Activated CD4-positive, alpha-beta T cell treated with anti-CD3 and anti-CD28 coated beads, Interleukin-2, Interleukin-6, amounts not matched to agents 100 ng/mL and 50 ng/mL, durations not matched to agents 16 hours and 8 hours (primary cell): ENCODE data around the gene GLCCI1.
A peak's percentile ranks its signal among the peaks of the same experiment; 100 is the strongest.

ENCODE experiments used
- DNase-seq: peaks from one replicate; pipeline ENCODE4 v3.0.0-alpha.2; 2020

The GLCCI1 gene

DNA sequence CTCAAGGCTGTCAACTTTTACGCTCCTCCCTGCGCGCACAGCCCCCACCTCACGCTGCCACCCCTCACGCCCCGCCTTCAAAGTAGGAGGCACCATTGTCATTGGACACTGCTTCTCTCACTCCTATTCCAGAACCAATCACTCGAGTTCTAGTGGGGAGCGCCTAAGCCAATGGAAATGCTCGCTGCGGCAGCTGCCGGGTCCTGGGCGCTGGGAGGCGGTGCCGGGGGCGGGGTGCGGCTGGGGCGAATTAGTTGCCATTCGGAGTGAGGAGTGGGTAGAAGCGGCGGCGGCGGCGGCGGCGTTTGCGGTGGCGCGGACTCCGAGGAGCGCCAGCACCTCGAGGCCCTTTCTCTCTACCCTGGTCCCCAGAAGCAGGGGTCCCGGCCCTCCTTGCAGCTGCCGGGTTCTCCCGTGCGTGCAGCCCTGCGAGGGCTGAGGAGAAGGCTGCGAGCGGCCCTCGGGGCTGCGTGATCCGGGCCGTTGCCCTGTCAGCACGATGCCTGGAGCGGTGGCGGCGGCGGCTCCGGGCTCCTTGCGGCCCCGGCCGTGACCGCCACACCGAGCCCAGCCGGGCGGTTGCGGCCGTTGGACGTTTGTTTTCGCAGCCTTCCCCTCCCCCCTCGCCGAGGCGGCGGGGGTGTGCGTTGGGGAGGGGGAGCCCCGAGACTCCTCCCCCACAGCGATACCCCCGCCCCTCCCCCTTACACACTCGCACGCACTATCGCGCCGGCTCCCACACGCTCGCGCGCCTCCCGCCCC is at the start of gene GLCCI1:
Gene GLCCI1 (plus strand): TSS at position 253 of the 762 bp plus-strand sequence. CDS start 555 bp downstream, outside the sequence.
- peak; percentile 98 for DNase-seq

DNA sequence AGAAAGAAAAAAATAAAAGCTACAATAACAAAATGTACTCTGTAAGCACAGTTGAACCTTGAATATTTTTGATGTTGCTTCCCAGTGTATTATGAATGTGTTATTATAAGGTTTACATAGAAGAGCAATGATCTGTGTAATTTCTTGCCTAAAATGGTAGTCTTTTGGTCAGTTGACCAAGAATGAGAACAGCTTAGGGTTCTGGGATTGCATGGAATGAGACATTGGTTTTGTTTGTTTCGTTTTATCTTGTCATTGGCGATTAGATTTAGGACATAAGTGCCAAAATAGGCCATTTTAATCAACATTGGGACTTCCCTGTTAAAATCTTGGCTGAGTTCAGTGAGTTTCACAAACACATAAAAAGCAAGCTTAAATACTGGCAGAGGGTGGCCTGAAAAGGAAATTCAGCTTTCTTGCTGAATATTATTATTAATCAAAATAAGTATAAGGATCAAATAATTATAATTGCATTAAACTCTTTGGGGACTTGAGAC is 49.1 kb upstream of the GLCCI1 start:
- peak; percentile 14 for DNase-seq

DNA sequence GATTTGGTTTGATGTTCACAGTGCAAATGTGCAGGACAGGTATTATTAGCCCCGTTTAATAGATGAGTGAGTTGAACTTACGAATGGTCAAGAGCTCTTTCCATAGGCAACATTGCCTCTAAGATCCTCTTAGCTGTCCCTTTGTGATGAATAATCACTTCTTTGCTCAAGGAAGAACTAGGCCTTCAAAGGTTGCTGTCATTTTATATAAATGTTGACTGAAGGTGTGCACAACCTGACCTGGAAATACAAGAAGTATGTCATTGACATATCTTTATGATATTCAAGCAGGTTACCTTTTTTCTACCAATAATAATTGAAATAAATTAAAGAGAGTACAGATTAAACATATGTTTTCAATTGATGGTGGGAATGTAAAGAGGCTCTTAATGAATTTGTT is 48.5 kb upstream of the GLCCI1 start:
- DNase-seq: no peak

DNA sequence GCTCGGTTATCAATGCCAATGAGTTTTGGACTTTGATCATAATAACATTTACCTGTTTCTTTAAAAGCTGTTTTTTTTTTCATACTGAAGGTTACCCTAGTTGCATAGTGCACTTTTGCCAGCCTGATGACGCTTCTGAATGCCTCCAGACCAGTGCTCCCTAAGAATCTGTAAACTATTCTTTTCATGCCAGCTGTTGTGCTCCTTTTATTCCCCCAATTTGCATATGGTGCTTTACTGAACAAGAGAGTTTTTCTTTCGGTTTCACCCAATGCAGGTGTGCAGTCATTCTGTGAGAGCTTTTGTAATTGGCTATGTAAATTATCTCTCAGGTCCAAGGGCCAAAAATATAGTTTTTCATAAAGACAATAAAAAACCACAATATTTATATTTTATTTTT is 48.1 kb upstream of the GLCCI1 start:
- peak; percentile 56 for DNase-seq

DNA sequence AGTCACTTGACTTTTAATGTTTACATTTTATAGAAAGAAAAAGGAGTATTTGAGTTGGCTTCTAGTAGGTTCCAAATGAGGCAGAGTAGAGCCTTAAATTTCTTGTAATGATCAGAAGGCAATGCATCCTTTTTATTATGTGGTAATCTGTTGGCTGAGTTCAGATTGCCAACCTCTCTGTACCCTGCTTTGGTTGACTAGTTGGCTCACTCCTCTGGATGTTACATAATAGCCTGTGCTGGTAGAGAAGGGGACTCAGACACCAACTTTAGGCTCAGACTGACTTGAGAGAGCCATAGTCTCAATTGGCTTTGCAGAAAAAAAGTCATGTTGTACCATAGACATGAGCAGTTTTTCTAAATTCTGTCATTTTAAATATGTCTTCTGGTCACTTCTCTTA is 46.8 kb upstream of the GLCCI1 start:
- DNase-seq: no peak

DNA sequence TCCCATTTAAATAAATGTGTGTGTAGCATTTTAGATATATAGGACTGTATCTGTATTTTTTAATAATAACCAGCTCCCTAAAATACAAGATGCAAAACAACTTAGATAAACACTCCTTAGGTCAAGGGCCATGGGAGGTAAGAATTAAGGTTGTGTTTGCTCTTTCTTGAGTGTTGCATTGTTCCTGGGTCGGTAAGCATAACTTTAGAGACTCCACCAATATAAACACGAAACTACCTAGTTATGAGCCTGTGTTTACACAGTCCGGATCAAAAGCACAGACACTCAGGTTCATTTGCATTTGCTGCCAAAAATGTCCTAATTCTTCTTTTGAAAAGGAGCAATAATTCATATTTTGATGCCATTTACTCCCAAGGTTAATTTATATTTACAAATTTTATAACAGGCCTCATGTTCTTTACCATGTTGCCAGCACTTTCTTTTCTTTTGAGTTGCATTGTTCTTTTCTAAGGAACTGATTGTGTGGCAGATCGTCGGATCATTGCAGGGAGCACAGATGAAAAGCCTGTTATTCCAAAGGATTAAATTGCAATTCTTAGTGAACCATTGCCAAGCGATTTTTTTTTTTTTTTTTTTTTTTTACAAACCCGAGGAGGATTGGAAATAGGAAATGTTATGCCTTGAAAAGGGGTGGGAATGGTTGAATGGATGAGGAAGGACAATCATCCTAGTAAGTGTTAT is 45.8 kb upstream of the GLCCI1 start:
- no peak for DNase-seq

DNA sequence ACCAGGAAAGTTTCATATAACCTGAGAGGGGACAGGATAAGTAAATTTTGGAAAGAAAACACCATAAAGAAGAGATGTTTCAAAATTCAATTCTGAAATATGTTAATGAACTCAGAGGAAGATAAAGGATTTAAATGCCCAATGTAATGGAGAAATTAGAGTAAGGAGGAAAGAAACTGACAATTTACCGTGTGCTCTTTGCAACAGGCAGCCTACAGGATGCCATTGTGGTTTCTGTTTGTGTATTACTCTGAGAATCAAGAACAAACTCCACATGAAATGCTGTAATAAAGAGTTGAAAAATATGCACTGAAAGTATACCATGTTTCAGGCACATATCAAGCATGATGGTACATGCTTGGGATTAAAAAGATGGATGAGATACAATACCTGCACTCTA is 44.8 kb upstream of the GLCCI1 start:
- no peak for DNase-seq

DNA sequence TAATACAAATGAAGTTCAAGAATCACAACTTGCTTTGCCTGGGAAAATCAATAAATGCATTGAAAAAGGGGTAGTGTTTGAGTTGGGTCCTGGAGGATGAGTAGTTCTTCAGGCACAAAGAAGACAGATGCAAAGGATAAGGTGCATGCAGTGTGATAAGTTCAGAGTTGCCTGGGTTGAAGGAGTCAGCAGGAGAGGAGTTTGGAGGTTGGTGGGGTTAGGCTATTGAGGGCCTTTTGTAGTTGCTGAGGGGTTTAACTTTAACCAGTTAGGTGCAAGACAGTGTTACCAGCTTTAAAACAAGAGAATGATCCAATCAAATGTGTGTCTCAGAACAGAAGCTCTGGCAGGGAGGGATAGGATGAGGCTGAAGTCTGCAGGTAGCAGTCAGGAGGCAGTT is 44.3 kb upstream of the GLCCI1 start:
- DNase-seq: no peak

DNA sequence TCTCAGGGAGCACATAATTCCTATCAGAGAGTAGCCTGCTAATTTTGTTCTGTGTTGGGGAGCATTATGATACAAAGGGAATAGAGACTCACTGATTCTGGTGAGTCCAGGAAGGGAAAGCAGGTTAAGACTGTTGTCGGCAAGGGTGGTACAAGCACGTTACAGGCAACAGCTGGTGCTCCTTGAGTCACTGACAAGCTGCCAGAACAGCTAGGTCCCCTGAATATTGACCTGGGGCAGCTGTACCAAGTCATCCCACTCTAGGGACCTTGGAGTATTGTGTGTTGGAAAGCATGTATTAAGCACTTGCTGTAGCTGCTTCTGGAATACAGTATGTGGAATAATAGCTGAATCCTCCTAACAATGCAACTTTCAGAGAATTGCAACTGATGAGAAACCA is 37.0 kb upstream of the GLCCI1 start:
- no peak for DNase-seq

DNA sequence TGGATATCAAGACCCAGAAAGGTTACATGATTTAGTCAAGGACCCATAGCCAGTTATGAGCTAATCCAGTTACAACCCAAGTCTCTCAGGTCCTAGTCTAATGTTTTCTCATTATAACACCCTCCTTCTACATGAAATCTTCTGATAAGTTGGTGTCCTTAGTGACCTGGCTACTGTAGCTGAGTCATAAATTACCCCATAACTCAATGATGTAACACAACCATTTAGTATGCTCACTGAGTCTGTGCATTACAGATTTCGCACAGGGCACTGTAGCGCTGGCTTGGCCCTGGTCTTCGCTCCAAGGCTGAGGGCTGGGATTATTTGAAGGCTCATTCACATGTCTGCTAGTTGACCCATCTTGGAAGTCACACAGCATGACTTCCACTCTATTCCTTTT is 36.0 kb upstream of the GLCCI1 start:
- no peak for DNase-seq

DNA sequence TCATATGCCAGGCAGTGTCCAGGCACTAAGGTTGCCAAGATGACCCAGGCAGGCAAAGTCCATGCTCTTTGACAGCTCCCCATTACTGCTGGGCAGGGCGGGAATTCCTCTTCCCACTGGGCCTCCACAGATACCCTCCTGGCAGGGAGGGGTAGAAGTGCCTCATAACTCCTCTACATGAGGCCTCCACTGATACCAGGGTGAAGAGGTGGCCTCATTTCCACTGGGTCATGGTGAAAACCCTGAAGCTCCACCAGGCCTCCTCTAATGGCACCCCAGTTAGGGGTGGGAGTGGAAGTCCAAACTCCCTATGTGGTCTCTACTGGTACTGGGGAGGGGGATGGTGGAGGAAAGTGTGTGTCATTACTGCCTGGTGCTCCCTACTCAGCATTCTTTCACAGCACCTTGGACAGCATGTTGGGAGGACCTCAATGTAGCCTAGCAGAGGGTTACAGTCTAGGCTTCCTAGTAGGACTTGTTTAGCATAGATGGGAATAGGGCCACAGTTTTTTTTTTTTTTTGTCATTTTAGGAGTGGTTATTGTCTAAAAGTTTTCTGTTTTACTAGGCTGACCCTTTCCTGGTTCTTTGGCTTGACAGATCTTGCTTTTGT is 34.6 kb upstream of the GLCCI1 start:
- no peak for DNase-seq

DNA sequence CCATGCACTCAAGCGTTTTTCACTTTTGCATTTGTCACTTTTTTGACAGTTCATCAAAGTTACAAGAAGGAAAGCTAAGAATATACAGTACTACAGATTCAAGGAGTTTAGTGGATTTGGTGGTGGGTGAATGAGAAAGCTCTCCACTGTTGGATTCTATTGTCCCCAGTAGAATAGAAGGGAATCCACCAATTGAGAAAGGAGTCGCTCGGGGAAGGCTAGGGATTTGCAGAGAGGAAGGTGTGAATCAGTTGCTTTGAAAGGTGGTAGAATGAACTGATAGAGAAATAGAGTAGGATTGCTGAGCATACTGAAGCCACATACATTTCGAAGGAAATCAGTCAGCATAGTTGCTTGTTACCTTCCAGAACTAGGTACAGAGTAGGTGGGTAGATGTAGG is 33.7 kb upstream of the GLCCI1 start:
- DNase-seq: no peak

DNA sequence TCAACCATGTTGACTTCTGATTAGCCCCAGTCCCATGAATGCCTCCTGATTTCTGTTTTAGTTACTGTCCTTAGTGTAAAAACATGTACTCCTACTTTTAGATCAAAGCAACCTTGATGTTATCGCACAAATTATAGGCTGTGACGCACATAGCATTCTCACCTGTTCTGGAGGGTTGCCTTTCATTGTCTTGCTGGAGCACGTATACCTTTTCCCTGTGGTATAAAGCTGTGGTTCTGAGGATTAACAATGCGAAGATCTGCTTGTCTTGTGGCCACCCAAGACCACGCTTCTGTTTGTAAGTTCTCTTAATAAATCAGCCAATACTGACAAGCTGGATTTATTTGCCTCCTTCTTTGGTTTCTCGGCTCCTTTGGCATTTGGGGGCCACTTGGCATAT is 30.1 kb upstream of the GLCCI1 start:
- no peak for DNase-seq

DNA sequence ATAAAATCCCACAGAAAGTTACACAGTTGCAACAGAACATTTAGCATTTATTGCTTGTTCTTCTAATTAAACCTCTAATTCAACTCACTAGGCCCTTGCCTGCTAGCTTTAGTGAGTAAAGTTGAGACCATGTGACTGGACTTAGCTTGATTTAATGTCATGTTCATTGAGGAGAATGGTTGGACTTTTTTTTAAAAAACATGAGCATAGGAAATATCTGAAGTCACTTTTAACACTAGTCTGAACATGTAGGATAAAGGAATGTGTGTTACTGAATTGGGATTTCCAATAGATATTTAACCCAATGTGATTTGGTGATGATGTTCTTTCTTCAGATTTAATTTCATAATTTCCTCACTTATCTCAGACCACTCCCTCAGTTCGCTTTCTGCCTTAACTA is 24.6 kb upstream of the GLCCI1 start:
- DNase-seq: no peak

DNA sequence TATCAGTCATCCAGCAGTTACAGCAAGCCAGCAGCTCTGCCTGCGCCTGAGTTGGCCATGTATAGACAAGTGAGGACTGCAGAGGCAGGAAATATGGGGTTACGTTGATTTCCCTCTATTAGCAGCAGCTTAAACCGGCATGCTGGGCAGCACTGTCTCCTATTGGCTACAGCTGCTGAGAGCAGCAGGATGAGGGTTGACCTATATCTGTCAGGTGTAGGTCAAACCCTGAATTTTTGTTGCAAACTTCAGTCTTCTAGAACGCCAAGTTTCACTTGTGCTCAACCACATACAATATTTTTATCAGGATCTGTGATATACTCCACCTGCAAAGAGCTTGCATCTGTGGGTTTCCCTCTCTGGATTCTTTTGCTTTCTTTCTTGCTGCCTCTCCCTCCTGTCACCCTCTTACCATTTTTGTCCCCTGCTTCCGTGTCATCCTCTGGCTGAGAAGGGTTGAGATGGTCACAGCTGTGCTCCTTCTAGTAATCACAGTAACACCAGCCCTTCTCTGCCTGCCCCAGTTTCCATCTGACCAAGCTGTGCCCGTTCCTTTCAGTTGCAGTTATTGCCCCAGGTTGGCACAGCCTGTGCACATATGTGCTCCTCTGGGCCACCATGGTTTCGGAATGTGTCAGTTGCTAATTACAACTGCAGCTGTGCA is 23.8 kb upstream of the GLCCI1 start:
- DNase-seq: peak; percentile 95

DNA sequence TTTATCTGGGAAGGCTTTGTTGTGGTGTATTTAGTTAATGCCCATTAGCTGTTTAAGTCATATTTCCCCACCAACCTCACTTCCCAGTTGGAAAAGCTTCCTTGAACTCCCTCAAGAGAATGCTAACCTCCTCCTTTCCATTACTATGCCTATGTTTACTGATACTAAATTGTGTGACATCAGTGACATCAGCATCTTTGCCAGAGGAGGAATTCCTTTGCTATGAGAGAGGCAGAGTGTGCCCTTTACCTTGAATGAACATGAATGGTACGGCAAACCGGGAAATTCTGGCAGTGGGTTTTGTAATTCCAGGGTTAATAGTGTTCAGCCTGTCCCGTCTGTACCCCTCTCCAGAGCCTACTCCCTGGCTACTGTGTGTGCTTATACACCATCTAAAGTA is 22.1 kb upstream of the GLCCI1 start:
- no peak for DNase-seq

DNA sequence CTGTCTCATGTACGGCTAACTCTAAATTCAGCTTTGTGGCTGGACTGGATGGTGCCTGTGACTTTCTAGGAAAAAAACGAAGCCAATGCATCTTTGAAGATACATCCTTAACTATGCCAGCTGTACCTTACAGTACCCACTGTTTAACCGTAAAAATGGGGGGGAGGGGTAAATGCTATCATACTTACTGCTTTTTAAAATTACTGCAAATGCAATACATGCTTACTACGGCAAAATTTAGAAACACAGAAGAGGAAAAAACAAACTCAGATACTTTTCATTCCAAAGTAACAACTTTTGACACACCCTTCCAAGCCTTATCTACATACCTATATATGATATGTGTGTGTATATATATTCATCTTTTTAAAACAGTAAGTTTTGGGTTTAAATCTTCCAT is 20.4 kb upstream of the GLCCI1 start:
- no peak for DNase-seq

DNA sequence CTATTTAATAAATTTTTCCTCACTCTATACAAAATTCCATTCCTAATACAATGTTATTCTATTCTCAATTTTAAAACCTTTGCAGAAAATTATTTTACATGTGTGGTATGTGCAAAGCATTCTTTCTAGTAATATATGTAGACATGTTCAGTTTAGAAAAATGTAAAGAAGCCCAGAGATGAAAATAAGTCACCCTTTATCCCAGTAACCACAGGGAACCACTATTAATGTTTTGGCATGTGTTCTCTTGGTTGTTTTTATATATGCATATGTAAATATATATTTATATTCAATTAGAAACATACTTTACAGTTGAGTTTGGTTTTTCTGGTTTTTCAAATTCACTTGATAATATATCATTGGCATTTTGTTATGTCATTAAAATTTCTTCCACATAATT is 14.8 kb upstream of the GLCCI1 start:
- no peak for DNase-seq

DNA sequence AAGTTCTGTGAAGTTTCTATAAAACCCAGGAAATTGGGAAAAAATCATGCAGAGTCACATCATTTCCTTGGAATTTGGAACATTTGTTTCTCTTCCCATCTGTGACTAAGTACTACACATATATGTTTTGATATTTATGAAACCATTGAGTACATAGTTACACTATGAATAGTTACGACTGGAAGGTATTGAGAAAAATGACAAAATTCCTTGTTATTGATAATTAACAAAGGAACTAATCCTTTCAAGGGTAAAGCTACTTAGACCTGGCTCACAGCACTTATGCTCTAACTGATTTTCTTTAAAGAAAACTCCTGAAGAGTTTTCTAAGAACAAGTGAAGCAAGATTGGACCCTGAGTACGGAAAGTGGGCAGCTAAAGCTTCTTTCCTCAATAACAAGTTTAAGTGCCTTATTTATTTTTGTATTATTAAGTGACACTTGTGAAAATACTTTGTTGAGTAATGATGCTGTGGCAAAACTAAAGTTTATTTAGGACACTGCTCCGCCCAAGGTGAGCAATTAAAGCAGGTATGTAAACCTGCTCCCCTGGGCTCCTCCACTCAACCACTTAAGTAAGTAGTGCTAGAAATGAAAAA is 12.0 kb upstream of the GLCCI1 start:
- no peak for DNase-seq

DNA sequence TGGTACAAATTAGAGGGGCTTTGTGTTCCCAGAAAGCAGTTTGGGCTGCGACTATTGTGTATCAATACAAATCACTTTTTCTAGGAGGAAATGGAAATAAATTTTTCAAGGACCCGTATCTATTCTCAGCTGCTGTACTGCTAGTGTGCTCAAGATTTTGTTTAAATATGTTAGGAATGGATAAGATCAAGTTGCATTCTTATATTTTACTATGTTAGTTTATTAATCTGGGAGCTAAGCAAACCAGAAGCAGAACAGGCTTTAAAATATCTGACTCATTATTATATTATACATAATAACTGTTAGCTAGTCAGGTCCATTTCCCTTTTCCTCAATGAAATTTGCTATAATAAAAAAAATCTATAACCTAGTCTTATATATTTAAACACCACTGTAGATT is 11.1 kb upstream of the GLCCI1 start:
- DNase-seq: no peak

DNA sequence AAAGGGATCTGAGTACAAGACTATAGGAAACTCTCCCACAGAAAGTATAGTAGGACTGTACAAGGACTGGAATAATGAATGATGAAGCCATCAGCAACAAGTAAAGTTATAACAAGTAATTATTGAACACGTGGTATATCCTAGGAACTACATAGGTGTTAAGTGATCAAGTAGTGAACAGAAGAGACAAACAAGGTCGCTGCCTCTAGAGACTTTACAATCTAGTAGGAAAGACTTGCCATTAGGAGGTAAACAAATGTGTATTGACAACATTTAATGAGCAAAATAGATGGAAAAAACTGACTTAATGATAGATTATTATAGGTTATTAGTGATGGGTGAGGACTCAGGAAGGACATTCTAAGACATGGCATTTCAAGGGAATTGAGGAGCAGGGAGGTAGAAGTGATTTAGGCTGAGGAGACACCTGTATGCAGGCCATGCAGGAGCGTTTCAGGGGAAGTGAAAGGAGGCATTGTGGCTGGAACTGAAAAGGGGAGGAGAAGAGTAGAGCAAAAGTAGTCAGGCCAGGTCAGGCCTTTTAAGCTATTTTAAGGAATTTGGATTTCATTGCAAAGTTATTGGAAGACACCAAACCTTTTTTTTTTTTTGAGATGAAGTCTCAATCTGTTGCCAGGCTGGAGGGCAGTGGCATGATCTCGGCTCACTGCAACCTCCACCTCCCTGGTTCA is 8.5 kb upstream of the GLCCI1 start:
- no peak for DNase-seq

DNA sequence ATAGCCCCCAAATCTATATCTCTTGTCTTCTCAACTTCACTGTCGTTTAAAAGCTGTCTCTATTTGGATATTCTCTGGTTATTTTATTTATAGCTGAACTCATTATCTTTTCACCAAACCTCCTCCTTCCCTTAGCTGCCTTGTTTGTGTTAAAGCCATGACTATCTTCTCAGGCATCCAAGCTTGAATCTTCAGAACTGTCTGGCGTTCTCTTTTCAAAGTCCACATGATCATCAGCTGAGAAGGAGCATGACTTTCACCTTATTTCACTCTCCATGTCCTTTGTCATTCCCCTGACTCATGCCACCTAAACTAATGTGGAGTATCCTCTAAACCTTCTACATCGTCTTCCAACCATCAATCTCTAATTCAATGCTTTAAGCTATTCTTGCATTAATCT is 5.7 kb upstream of the GLCCI1 start:
- DNase-seq: no peak

DNA sequence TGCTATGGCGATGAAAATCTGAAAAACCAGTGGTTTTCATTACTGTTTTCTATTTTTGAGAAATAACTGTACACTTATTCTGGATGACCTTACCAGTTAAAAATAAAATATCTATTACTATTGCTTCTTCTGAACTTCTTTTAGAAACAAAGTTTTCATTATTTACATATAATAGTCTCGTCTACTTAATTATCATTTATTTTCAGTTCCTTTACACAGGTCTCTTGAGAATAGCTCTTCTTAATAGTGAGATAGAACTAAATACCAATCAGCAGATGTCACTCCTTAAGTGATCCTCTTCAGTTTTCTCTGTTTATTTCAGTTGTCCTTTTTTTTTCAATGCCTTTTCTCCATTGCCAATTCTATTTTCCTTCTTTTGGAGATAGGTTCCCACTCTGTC is 4.3 kb upstream of the GLCCI1 start:
- DNase-seq: no peak
